Measurements from ENCODE around the gene NRIP1.
"Not testable (repeated sequence)": the region's sequence is repeated elsewhere in the genome, so short reads cannot be mapped to it uniquely, and the experiment has no call there.

Gene NRIP1

GRCh38 chr21:15045017-15045416 is 19.8 kb downstream of the NRIP1 start:
- Histone ChIP-seq H3K27ac (no peak overlapping the region), H3K4me3 (no peak overlapping the region)

- Histone ChIP-seq H3K4me3 (no peak overlapping the region), H3K27ac (no peak overlapping the region)
Measured at GRCh38 chr21:15042531-15042930, 22.3 kb downstream of the NRIP1 start.

GRCh38 chr21:15039607-15040299 is 25.0 kb downstream of the NRIP1 start:
- H3K4me3 ChIP-seq, result no peak overlapping the region
- no peak overlapping the region for H3K27ac ChIP-seq

GRCh38 chr21:15037900-15038293 is 26.9 kb downstream of the NRIP1 start:
- no peak overlapping the region for H3K4me3 ChIP-seq

GRCh38 chr21:15037095-15037899 is 27.5 kb downstream of the NRIP1 start:
- Histone ChIP-seq H3K27ac (no peak overlapping the region), H3K4me3 (no peak overlapping the region)

More at GRCh38 chr21:15037900-15038293, 26.9 kb downstream of the NRIP1 start:
- no peak overlapping the region for H3K27ac ChIP-seq

GRCh38 chr21:15036189-15036588 is 28.6 kb downstream of the NRIP1 start:
- H3K27ac ChIP-seq, result no peak overlapping the region

GRCh38 chr21:15034126-15034853 is 30.5 kb downstream of the NRIP1 start:
- H3K27ac ChIP-seq, result no peak overlapping the region

More at GRCh38 chr21:15036189-15036588, 28.6 kb downstream of the NRIP1 start:
- H3K4me3 ChIP-seq, result no peak overlapping the region

GRCh38 chr21:15031790-15032357 is 32.9 kb downstream of the NRIP1 start:
- H3K27ac ChIP-seq, result no peak overlapping the region
- H3K4me3 ChIP-seq, result no peak overlapping the region

More at GRCh38 chr21:15034126-15034853, 30.5 kb downstream of the NRIP1 start:
- no peak overlapping the region for H3K4me3 ChIP-seq

GRCh38 chr21:15031362-15031761 is 33.4 kb downstream of the NRIP1 start:
- not testable (repeated sequence) for H3K4me3 ChIP-seq, H3K27ac ChIP-seq

GRCh38 chr21:15030861-15031260 is 33.9 kb downstream of the NRIP1 start:
- H3K27ac ChIP-seq, H3K4me3 ChIP-seq: not testable (repeated sequence)

GRCh38 chr21:15029077-15029476 is 35.7 kb downstream of the NRIP1 start:
- H3K4me3 ChIP-seq, result no peak overlapping the region
- no peak overlapping the region for H3K27ac ChIP-seq

GRCh38 chr21:15028186-15028585 is 36.6 kb downstream of the NRIP1 start:
- no peak overlapping the region for H3K4me3 ChIP-seq
- no peak overlapping the region for H3K27ac ChIP-seq

GRCh38 chr21:15027056-15027455 is 37.7 kb downstream of the NRIP1 start:
- H3K27ac ChIP-seq, result no peak overlapping the region

GRCh38 chr21:15026370-15026769 is 38.4 kb downstream of the NRIP1 start:
- Histone ChIP-seq H3K27ac (no peak overlapping the region), H3K4me3 (no peak overlapping the region)

More at GRCh38 chr21:15027056-15027455, 37.7 kb downstream of the NRIP1 start:
- no peak overlapping the region for H3K4me3 ChIP-seq

GRCh38 chr21:15023776-15024175 is 41.0 kb downstream of the NRIP1 start:
- Histone ChIP-seq H3K4me3 (no peak overlapping the region), H3K27ac (no peak overlapping the region)

GRCh38 chr21:15022608-15023261 is 42.1 kb downstream of the NRIP1 start:
- Histone ChIP-seq H3K27ac (no peak overlapping the region), H3K4me3 (no peak overlapping the region)

GRCh38 chr21:15020797-15021196 is 44.0 kb downstream of the NRIP1 start:
- H3K27ac ChIP-seq, result no peak overlapping the region
- H3K4me3 ChIP-seq, result no peak overlapping the region

- no peak overlapping the region for H3K4me3 ChIP-seq
- H3K27ac ChIP-seq, result no peak overlapping the region
Measured at GRCh38 chr21:15018382-15018781, 46.4 kb downstream of the NRIP1 start.

- Histone ChIP-seq H3K27ac (peak overlapping the region in 1 of 21 experiments; percentile 11), H3K4me3 (no peak overlapping the region)
Measured at GRCh38 chr21:15015622-15016471, 49.0 kb downstream of the NRIP1 start.
